Thyroid gland (tissue), 4 donors: ENCODE data around the gene MLLT1. TPM values are rescaled to one million over a fixed set of nuclear protein-coding genes. Genes with fewer than 3 reads are reported as not detected.
"Not testable (repeated sequence)": the region's sequence is repeated elsewhere in the genome, so short reads cannot be mapped to it uniquely, and the experiment has no call there.

Experiments used
- DNase-seq, 2 donors: peaks; one replicate each; pipeline ENCODE4 v3.0.0-alpha.2; 2019
- H3K27ac ChIP-seq, 3 donors: fragments of 200-600 bp; sonication (generic); 1 replicate in 2 of 3; 2 replicates in 1 of 3; pipeline ENCODE4 v1.5.1; 2016 to 2019; ENCODE audit warnings: mild to moderate bottlenecking in 1 of 3, moderate library complexity in 1 of 3
- H3K27me3 ChIP-seq: fragments of 200-600 bp; sonication (generic); one replicate; pipeline ENCODE4 v1.5.1; 2019
- H3K36me3 ChIP-seq, 2 donors: fragments of 200-600 bp; sonication (generic); one replicate each; pipeline ENCODE4 v1.5.1; 2016 to 2019
- H3K4me1 ChIP-seq, 2 donors: fragments of 200-600 bp; sonication (generic); one replicate each; pipeline ENCODE4 v1.5.1; 2017 to 2019
- H3K4me3 ChIP-seq, 3 donors: fragments of 200-600 bp; sonication (generic); replicated peaks in 1 of 3; 1 replicate in 2 of 3; 2 replicates in 1 of 3; pipeline ENCODE4 v1.5.1; 2016; ENCODE audit warnings: mild to moderate bottlenecking in 1 of 3
- H3K9me3 ChIP-seq: fragments of 200-600 bp; sonication (generic); one replicate; pipeline ENCODE4 v1.5.1; 2017
- POLR2A ChIP-seq, 2 donors: fragments of 450-650 bp; IDR thresholded peaks; one replicate each; pipeline ENCODE4 v1.6.1; 2017; ENCODE audit warnings: antibody characterized with exemption in 2 of 2, mild to moderate bottlenecking in 2 of 2, moderate library complexity in 1 of 2
- WGBS, 2 donors: methylation state at CpG; one replicate each; pipeline ENCODE4 v1.1.5; 2017; 5-methylcytosine and 5-hydroxymethylcytosine counted together
- intact Hi-C: fragments of 100-400 bp; cut with DNase I; formaldehyde crosslinking; loops from one replicate; pipeline ENCODE4 v1.15.1; 2023
- total RNA-seq, 4 donors: library from RNA; depleted of rRNA; stranded (reverse); fragments of >200 nt; gene quantifications; one replicate each; pipeline ENCODE4 v1.2.3, GENCODE V29; 2016
- TF ChIP-seq, protein P1 (sequence below), 6 experiments: fragments of 200-600 bp in 3 of 6; fragments of 450-650 bp in 3 of 6; sonication (generic) in 3 of 6; IDR thresholded peaks; one replicate each; pipeline ENCODE4 v1.5.1; 2016 to 2019; ENCODE audit warnings: antibody characterized with exemption in 6 of 6, mild to moderate bottlenecking in 2 of 6, inconsistent platforms in 1 of 6, moderate library complexity in 1 of 6

MLLT1 gene
- total RNA-seq, 4 donors from 2014 or later: 19.2 to 35.0 (median 26.7) TPM

DNA sequence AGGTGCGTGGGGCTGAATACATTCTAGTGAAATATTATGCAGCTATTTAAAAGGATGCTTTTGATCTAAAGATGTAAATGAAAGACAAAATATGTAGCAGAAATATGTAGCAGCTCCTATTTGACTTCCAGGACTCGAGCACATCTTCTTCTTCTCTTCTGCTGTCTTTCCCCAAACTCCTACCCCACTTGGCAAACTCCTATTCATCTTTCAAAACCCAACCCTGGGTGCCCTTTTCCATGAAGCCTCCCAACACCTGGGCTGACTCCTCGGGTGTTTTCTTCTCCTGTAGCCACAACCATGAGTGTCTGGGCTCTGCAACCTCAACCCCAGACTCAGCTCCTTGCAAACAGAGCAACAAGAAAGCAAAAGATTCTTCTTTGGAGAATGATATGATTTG lies 42.5 kb upstream of the MLLT1 start:
- H3K4me3 ChIP-seq: no peak overlapping the region
- intact Hi-C loops: no loop called here
- no peaks in the 10 kb centered on the region for H3K27me3 ChIP-seq
- 53 to 55% methylated on average over 3 of the region's 3 CpGs for WGBS, 2 donors
- H3K27ac ChIP-seq: no peak overlapping the region
- DNase-seq: no peak
- TF ChIP-seq POLR2A (IDR thresholded peaks at IDR 0.05): no peak
- no peaks in the 10 kb centered on the region for H3K9me3 ChIP-seq
- H3K36me3 ChIP-seq: no peaks in the 10 kb centered on the region
- H3K4me1 ChIP-seq: no peaks in the 10 kb centered on the region

DNA sequence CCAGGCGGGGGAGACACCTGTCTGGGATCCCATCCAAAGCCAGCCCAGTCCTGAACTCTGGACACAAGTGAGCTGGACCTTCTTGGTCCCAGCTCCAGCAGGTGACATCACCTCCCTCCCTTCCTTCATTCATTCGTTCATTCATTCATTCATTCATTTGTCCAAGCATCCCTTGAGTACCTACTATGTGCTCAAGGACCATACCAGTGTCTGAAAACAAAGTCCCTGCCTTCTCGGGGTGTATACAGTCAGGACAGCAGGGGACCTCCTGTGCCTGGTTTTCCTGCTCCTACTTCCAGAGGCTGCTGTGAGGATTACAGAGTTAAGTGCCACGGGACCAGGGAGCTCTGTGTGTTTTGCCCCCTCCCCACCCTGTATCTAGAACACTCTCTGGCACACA lies 39.6 kb upstream of the MLLT1 start:
- no peaks in the 10 kb centered on the region for H3K9me3 ChIP-seq
- TF ChIP-seq POLR2A (IDR thresholded peaks at IDR 0.05): no peak
- TF ChIP-seq, protein P1, sequence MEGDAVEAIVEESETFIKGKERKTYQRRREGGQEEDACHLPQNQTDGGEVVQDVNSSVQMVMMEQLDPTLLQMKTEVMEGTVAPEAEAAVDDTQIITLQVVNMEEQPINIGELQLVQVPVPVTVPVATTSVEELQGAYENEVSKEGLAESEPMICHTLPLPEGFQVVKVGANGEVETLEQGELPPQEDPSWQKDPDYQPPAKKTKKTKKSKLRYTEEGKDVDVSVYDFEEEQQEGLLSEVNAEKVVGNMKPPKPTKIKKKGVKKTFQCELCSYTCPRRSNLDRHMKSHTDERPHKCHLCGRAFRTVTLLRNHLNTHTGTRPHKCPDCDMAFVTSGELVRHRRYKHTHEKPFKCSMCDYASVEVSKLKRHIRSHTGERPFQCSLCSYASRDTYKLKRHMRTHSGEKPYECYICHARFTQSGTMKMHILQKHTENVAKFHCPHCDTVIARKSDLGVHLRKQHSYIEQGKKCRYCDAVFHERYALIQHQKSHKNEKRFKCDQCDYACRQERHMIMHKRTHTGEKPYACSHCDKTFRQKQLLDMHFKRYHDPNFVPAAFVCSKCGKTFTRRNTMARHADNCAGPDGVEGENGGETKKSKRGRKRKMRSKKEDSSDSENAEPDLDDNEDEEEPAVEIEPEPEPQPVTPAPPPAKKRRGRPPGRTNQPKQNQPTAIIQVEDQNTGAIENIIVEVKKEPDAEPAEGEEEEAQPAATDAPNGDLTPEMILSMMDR (IDR thresholded peaks at IDR 0.05): no peak
- no peak overlapping the region for H3K27ac ChIP-seq
- intact Hi-C loops: no loop called here
- whole genome bisulfite sequencing, 2 donors: 33 to 34% methylated on average over 4 of the region's 4 CpGs
- H3K27me3 ChIP-seq: no peaks in the 10 kb centered on the region
- H3K36me3 ChIP-seq: no peaks in the 10 kb centered on the region
- no peak for DNase-seq
- H3K4me3 ChIP-seq: no peak overlapping the region
- H3K4me1 ChIP-seq: no peaks in the 10 kb centered on the region

DNA sequence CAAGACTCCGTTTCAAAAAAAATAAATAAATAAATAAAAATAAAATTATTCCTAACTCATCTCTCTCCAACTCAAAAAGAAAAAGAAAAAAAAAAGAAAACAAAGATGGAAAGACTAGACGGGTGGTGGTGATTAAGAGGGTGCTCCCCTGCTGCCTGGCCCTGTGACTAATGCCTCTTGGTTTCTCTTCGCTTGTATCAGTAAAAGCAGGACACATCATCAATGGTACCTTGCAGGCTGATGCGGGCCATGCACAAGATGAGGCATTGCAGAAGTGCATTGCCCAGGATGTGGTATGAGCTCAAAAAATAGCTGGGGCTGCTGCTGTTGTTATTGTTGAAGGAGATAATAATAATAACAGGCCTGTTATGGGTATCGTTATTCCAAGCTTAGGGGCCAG lies 39.0 kb upstream of the MLLT1 start:
- 75 to 77% methylated on average over 5 of the region's 5 CpGs for WGBS, 2 donors
- H3K36me3 ChIP-seq: no peaks in the 10 kb centered on the region
- no peaks in the 10 kb centered on the region for H3K9me3 ChIP-seq
- intact Hi-C loops: no loop called here
- no peaks in the 10 kb centered on the region for H3K27me3 ChIP-seq
- H3K27ac ChIP-seq: no peak overlapping the region
- no peak overlapping the region for H3K4me3 ChIP-seq
- TF ChIP-seq, protein P1 (IDR thresholded peaks at IDR 0.05): no peak
- TF ChIP-seq POLR2A (IDR thresholded peaks at IDR 0.05): no peak
- no peak for DNase-seq
- H3K4me1 ChIP-seq: no peaks in the 10 kb centered on the region

DNA sequence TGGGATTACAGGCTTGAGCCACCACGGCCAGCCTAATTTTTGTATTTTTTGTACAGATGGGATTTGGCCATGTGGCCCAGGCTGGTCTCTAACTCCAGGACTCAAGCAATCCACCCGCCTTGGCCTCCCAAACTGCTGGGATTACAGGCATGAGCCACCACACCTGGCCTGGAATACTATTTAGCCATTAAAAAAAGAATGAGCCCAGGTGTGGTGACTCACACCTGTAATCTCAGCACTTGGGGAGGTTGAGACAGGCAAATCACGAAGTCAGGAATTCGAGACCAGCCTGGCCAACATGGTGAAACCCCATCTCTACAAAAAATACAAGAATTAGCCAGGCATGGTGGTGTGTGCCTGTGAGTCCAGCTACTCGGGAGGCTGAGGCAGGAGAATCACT lies 35.9 kb upstream of the MLLT1 start:
- whole genome bisulfite sequencing, 2 donors: 85 to 91% methylated on average over 5 of the region's 5 CpGs
- H3K27ac ChIP-seq, H3K9me3 ChIP-seq, H3K4me1 ChIP-seq, H3K36me3 ChIP-seq, DNase-seq, H3K27me3 ChIP-seq, H3K4me3 ChIP-seq, intact Hi-C loops: not testable (repeated sequence)

DNA sequence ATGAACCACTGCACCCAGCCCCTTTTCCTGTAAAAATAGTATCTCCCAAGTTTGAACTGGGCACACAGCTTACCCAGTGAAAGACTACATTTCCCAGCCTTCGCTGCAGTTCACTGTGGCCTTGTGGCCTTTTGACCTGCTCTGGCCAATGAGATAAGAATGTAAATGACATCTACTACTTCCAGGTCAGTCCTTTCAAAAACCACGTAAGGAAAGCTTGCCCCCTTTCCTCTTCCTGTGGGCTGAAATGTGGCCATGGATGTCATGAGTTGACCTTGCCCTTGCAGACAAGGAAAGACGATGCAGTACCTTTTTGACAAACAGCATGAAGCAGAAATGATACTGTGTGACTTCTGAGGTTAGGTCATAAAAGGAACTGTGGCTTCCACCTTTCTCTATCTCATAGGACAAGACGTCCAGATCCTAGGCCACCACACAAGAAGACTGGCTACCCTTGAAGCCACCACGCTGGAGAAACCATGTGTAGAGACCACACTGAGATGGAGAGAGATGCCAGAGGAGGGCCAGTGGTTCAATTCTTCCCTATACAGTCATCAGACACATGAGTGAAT lies 33.7 kb upstream of the MLLT1 start:
- intact Hi-C loops: no loop called here
- WGBS, 2 donors: 79 to 91% methylated on average over 5 of the region's 5 CpGs
- no peak for DNase-seq
- Histone ChIP-seq H3K4me3 (no peak overlapping the region), H3K27ac (no peak overlapping the region), H3K4me1 (no peaks in the 10 kb centered on the region), H3K27me3 (no peaks in the 10 kb centered on the region), H3K9me3 (no peaks in the 10 kb centered on the region), H3K36me3 (no peaks in the 10 kb centered on the region)
- TF ChIP-seq, protein P1 (IDR thresholded peaks at IDR 0.05): no peak
- no peak for TF ChIP-seq POLR2A (IDR thresholded peaks at IDR 0.05)

DNA sequence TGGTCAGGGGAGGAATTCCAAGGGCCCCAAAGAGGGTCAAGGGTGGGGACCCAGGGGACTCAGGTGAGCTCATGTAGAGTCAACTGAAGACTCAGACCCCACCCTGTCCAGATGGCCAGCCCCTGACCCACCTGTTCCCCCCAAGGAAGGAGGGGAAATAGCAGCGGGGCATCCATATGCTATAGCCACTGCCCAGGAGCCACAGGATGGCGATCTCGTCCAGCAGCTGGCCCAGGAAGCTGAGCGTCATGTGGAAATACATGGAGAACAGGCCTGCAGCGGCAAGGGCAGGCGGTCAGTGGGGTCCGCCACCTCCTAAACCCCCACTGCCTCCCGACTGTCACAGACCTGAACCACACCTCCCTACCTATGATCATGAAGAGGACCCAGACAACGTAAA lies 32.2 kb upstream of the MLLT1 start:
- TF ChIP-seq, protein P1 (IDR thresholded peaks at IDR 0.05): no peak
- TF ChIP-seq POLR2A (IDR thresholded peaks at IDR 0.05): no peak
- WGBS, 2 donors: 65 to 72% methylated on average over 9 of the region's 9 CpGs
- DNase-seq: no peak
- H3K4me1 ChIP-seq: no peaks in the 10 kb centered on the region
- no peaks in the 10 kb centered on the region for H3K27me3 ChIP-seq
- H3K4me3 ChIP-seq: no peak overlapping the region
- H3K27ac ChIP-seq: no peak overlapping the region
- intact Hi-C loops: no loop called here
- no peaks in the 10 kb centered on the region for H3K36me3 ChIP-seq
- no peaks in the 10 kb centered on the region for H3K9me3 ChIP-seq
